Keratinocyte (primary cell): ENCODE results near the gene NIPA2.

Experiments used
- CTCF ChIP-seq, 3 experiments: IDR thresholded peaks in 1 of 3; conservative IDR thresholded peaks in 1 of 3; optimal IDR thresholded peaks in 1 of 3; 2 replicates in 2 of 3; 3 replicates in 1 of 3; pipeline versions ENCODE3 to v1.5.1; 2011; ENCODE audit warnings: low read length in 3 of 3, mild to moderate bottlenecking in 3 of 3, moderate library complexity in 2 of 3, control low read depth in 1 of 3, inconsistent platforms in 1 of 3; ENCODE audit not compliant: insufficient read depth in 2 of 3; ENCODE audit errors: extremely low read depth in 1 of 3
- EZH2 ChIP-seq: IDR thresholded peaks from one replicate; pipeline ENCODE4 v1.6.1; 2012; ENCODE audit warnings: inconsistent platforms, mild to moderate bottlenecking, low read length, moderate library complexity

GRCh38 chr15:22887157-22887951 is 48.9 kb downstream of the NIPA2 start:
- TF ChIP-seq CTCF (optimal IDR thresholded peaks at IDR 0.05 in 1 of 3, IDR thresholded peaks at IDR 0.05 in 1 of 3, conservative IDR thresholded peaks at IDR 0.05 in 1 of 3; ENCODE audit: extremely low read depth in 1 of 3, insufficient read depth in 2 of 3, low read length in 3 of 3) = no peak
- no peak for TF ChIP-seq EZH2
